GM18508 (cell line): ENCODE results near the gene DIP2C.
"Not testable (repeated sequence)": the region's sequence is repeated elsewhere in the genome, so short reads cannot be mapped to it uniquely, and the experiment has no call there.

Source experiments
- ATAC-seq: cut with Tn5 transposase; IDR thresholded peaks from one replicate; pipeline ENCODE4 v1.9.1; 2021; ENCODE audit warnings: moderate number of reproducible peaks; ENCODE audit not compliant: insufficient read depth, unreplicated experiment

DIP2C gene

GRCh38 chr10:418226-418625, 271.2 kb downstream of the DIP2C start:
- ATAC-seq = no peak

GRCh38 chr10:416091-416515, 273.4 kb downstream of the DIP2C start:
- ATAC-seq = no peak

- no peak for ATAC-seq
Measured at GRCh38 chr10:413662-414071, 275.8 kb downstream of the DIP2C start.

- no peak for ATAC-seq
Measured at GRCh38 chr10:412109-412508, 277.4 kb downstream of the DIP2C start.

GRCh38 chr10:411603-412002, 277.9 kb downstream of the DIP2C start:
- ATAC-seq = no peak

GRCh38 chr10:409408-410040, 279.9 kb downstream of the DIP2C start:
- ATAC-seq = no peak

- ATAC-seq = no peak
Measured at GRCh38 chr10:408236-408635, 281.2 kb downstream of the DIP2C start.

GRCh38 chr10:406976-407375, 282.5 kb downstream of the DIP2C start:
- ATAC-seq = no peak

GRCh38 chr10:405648-406047, 283.8 kb downstream of the DIP2C start:
- ATAC-seq = no peak

GRCh38 chr10:404991-405390, 284.5 kb downstream of the DIP2C start:
- no peak for ATAC-seq

- ATAC-seq = no peak
Measured at GRCh38 chr10:404346-404745, 285.1 kb downstream of the DIP2C start.

GRCh38 chr10:398954-399353, 290.5 kb downstream of the DIP2C start:
- ATAC-seq = no peak

GRCh38 chr10:397321-398068, 292.0 kb downstream of the DIP2C start:
- no peak for ATAC-seq

- ATAC-seq = no peak
Measured at GRCh38 chr10:396535-397220, 292.8 kb downstream of the DIP2C start.

GRCh38 chr10:396107-396506, 293.4 kb downstream of the DIP2C start:
- ATAC-seq = no peak

GRCh38 chr10:395665-396064, 293.8 kb downstream of the DIP2C start:
- ATAC-seq = no peak

- not testable (repeated sequence) for ATAC-seq
Measured at GRCh38 chr10:394439-395101, 294.9 kb downstream of the DIP2C start.

- ATAC-seq = no peak
Measured at GRCh38 chr10:393787-394438, 295.6 kb downstream of the DIP2C start.

- no peak for ATAC-seq
Measured at GRCh38 chr10:393106-393745, 296.2 kb downstream of the DIP2C start.

GRCh38 chr10:392705-393037, 296.8 kb downstream of the DIP2C start:
- ATAC-seq = no peak
